Left hindlimb (tissue), 1 donor: Measurements from ENCODE around the gene GALNTL6.
"Not testable (repeated sequence)": the region's sequence is repeated elsewhere in the genome, so short reads cannot be mapped to it uniquely, and the experiment has no call there.

Experiments
- DNase-seq: peaks from one replicate; pipeline ENCODE4 v3.0.0-alpha.2; 2018

GALNTL6 gene

DNA sequence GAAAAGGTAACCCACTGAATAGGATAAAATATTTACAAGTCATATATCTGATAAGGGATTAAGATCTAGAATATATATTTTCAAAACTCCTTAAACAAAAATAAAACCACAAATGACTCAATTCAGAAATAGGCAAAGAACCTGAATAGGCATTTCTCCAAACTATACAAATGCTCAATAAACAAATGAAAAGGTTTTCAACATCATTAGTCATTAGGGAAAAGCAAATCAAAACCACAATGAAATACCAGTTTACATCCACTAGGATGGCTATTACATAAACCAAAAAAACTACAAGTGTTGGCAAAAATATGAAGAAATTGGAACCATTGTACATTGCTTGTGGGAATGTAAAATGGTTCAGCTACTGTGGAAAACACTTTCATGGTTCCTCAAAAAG, 1188.4 kb downstream of the GALNTL6 start:
- DNase-seq: no peak

DNA sequence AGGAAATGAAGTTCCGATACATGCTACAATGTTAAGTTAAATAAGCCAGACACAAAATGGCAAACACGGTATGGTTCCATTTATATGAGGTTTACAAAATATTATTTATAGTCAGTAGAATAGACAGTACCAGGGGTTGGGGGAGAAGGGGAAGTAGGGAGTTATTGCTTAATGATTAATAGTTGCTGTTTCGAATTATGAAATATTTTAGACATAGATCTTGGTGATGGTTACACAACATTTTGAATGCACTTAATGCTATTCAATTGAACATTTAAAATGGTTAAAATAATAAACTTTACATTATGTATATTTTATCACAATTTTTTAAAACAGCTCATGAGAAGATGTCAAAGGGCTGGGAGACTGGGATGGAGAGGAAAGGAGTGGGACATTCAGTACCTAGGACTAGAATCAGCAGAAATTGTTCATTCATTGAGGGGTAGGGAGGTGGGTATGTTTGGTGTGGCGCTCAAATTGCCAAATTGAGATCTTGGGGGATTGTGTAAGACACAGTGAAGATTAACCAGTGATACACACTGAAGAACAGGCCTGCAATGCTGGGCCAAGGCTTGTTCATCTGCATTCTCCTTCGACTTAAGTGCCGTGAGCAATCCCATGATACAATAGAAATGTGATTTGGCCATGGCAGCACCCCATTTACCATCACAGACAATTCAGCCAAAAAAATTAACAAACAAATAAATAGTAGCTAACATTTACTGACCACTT, 1189.8 kb downstream of the GALNTL6 start:
- DNase-seq: no peak

DNA sequence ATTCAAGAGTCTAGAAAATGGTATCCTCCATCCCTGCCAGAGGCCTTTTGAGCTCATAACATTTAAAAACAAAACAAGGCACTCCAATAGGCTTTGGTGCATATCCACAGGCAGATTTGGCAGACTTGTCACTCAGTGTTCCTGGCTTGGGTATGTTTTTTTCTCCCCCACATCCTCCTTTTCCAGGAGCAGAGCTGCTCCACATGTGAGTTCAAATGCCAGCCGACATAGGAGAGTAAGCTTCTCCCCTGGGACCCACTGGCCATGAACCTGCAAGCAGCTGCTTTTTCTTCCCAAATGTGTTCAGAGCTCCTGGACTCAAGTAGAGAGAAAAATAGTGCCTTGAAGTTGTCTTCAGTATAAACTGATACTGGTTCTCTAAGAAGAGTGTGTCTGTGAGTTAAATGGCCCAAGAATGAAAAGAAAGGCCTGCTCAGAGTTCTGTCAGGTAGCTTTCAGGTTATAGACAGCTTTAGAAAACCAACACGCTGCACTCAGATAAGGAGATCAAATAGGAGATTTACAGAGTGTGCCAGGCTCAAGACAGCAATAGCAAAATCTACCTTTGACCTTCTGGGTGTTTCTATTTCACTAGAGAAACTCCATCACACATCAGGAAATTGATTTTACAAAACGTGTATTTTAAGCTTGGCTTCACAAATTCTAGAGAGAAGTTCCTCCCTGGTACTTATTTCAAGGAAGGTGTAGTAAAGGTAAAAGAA, 1192.9 kb downstream of the GALNTL6 start:
- DNase-seq: no peak

DNA sequence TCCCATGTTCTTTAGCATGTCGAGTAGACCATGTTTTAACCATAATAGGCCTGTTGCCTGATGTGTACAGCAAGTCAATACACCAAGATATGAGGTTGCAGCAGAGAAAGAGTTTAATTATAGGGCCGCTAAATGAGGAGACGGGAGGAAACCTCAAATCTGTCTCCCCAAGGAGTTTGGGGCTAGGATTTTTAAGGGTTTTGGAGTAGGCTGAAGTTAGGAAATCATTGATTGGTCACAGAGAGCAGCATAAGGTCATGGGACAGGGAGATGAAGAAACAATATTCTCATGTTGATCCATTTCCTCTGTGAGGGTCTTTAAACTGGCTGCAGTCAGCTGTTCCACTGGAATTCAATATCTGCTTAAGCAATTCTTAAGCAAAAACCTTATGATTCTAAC, 1195.2 kb downstream of the GALNTL6 start:
- no peak for DNase-seq

DNA sequence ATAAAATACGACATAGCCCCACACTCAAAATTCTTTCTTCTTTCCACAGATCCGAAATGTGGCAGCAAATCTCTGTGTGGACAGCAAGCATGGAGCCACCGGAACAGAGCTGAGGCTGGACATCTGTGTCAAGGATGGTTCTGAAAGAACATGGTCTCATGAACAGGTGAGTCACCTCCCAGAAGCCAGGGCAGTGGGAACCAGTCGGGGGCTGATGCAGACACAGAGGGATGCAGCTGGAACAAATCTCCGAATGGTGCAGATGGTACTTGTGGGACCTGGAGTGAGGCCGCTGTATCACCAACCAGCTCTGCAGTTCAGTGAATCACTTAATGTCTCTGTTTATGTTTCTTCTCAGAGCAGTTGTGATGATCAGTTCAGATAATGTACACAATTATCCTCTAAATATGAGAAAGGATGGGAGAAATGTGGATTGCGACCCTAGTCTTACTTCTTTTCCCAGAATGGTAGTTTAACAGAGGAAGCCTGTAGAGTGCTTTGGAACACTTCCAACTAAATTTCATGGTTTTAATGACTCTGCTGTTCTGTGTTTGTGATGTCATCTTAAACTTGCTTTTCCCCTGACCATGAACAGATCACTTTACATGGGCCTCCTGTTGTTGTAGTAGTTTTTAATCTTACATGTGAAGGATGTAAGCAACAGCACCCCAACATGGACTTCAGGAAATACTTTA, 1196.1 kb downstream of the GALNTL6 start:
- no peak for DNase-seq

DNA sequence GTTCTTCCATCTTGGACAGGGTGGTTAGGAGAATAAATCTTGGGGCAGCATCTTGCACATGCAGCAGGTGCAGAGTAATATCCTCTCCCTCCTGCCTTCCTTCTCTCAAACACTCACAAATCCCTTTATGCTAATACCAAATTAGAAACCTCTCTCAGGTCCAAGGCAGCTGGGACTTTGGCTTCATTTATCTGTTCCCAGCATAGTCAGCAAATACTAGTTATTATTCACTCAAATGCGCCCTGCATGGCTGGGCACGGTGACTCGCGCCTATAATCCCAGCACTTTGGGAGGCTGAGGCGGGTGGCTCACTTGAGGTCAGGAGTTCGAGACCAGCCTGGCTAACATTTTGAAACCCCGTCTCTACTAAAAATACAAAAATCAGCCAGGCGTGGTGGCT, 1199.4 kb downstream of the GALNTL6 start:
- DNase-seq: no peak

DNA sequence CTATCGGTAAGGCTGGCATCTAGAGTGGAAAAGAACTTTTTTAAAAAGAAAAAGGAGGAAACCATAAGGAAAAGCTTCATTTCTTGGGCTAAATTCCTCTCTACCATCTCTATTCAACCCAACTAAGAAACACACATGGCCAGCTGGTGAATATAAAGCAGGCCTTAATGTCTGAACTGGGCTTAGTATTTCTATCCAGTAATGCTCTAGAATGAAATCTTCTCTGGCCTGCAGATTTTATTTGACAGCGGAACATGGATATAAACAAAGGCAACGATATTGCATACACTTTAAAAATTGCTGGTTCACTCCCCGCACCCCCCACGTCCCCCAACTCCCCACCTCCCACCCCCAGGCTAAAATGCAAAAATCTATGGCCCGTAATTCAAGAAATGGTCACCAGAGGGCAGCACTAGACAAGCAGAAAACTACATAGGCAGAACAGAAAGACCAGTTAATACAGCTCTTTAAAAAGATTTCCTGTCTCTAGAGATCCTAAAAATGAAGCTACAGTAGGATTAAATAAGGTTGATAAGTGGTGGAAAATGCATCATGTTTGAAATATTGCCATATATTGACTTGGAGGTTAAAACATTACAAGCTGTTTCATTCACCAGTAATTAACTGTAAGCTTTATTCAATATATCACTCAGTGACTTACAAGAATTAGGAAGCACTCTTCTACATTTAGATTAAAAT, 1200.2 kb downstream of the GALNTL6 start:
- no peak for DNase-seq

DNA sequence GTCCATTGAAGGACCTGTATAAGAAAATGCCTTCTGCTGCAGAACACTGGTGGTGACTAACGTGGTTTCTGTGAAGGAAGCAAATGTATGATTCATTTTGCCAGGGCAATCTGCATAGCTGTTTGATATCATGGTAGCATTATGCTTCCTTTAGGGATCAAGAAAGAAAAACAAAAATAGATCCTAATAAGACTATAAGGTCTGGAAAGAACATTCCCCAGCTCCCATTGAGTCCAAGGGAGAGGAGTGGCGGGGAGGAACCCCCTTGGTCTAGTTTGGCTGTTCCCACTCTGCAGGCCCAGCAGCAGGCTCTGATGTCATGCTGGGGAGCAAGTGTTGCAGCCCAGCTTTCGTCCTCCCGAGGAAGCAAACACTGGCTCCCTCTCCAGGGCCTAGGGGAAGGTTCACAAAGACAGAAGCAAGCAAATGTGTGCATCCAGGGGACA, 1200.9 kb downstream of the GALNTL6 start:
- no peak for DNase-seq

DNA sequence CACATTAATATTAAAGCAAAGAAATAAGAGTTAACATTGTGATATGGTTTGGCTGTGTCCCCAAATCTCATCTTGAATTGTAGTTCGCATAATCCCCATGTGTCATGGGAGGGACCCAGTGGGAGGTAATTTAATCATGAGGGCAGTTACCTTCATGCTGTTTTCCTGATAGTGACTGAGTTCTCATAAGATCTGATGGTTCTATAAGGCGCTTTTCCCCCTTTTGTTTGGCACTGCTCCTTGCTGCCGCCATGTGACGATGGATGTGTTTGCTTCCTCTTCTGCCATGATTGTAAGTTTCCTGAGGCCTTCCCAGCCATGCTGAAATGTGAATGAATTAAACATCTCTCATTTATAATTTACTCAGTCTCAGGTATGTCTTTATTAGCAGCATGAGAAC, 1201.6 kb downstream of the GALNTL6 start:
- DNase-seq: no peak

DNA sequence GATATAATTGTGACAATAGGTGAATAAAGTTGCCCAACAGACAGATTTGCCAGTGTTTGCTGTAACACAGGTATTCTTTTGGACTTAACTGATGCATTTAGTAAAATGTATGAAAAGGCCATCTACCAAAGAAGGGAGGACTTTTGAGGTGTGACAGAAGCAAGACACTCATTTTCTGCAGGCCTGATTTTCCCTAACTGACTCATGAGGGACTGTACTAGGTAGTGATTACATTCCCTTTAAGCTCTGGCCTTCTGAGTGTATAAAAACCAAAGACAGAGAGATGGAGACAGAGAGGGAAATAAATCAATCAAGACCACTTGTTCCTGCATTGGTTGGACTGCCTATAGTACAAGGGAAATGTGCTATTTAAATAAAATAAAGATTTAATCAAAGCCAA, 1204.6 kb downstream of the GALNTL6 start:
- no peak for DNase-seq

DNA sequence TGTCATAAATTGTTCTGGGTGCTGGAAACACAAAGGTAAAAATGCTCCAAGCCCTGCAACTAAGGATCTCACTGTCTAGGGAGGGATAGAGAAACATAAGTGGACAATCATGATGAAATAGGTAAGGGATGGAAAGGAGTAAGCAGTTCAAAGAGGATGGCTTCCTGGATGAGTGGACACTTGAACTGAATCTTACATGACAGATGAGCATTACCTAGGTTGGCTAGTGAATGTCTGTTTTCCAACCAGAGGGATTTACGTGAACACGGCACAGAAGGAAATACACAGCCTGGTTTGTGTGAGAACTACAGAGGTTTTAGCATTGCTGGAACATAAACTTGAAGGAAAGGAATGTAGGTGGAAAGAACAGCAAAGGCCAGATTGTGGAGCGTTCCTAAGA, 1205.2 kb downstream of the GALNTL6 start:
- no peak for DNase-seq

DNA sequence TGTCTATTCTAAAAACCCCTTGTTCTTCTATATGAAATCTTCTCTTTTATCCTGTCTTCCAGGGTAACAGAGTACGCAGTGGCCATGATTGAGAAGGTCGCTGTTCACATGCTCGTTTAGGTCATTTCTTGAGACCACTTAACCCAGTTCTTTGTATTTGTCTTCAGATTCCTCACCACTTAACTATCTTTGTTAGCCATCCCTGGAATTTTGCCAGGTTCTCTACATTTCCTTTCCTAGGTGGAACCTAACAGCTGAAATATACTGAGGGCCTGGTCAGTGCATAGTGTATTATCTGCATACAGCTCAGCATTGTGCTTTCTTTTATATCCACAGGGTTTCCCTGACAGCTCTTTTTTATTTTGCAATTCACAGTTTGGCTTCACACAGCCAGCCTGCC, 1206.5 kb downstream of the GALNTL6 start:
- no peak for DNase-seq

DNA sequence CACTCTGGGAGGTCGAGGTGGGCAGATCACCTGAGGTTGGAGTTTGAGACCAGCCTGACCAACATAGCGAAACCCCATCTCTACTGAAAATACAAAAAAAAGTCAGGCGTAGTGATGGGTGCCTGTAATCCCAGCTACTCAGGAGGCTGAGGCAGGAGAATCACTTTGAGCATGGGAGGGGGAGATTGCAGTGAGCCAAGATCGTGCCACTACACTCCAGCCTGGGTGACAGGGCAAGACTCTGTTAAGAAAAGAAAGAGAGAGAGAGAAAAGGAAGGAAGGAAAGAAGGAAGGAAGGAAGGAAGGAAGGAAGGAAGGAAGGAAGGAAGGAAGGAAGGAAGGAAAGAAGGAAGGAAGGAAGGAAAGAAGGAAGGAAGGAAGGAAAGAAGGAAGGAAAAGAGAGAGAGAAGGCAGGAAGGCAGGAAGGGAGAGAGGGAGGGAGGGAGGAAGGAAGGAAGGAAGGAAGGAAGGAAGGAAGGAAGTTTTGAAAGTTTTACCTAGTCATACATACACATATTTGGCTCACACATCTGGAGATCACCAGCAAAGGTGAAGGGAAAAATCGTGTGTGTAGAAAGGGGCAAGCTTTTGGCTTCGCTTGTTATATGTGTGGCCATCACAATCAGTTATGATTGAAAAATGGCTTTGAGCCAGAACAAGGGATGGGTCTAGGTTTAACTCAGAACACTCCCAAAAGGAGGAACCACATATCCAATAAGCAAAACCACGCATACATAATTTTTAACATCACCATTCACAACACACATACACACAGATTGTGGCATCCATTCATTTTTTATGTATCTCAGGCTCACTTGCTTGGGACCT, 1208.8 kb downstream of the GALNTL6 start:
- not testable (repeated sequence) for DNase-seq

DNA sequence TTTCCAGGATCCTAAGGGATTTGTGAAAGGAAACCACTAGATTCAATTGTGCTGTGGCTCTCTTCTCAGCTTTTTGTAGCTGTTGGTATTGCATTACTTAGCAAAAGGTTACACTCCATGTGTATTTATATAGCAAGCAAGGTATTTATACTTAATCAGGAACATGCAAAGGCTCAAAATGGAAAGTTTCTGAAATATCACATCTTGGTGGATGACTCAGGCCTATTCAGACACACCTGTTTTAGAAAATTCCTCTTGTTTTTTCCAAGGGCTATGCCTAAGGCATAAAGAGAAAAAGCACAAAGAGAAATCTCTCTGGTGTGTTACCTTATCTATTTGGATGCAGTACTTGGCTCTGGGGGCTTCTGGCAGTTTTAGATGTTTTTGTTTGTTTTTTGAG, 1211.0 kb downstream of the GALNTL6 start:
- DNase-seq: no peak

DNA sequence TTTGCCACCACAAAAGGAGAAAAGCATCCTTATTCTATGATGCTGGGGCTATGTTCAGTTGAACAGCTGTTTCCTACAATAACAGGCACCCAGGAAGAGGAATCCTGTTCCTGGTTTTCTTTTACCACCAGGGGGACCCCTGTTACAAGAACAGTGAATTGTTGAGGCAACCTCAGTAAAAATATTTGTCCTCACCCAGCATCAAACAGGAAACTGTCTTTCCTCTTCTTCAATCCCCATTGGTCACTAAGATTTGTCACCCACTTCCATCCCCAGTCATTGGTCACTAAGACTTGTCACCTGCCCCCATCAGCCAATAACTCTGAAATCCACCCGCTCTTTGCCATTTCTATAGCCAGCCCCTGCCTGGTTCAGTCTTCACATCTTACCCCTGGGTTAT, 1211.9 kb downstream of the GALNTL6 start:
- no peak for DNase-seq

DNA sequence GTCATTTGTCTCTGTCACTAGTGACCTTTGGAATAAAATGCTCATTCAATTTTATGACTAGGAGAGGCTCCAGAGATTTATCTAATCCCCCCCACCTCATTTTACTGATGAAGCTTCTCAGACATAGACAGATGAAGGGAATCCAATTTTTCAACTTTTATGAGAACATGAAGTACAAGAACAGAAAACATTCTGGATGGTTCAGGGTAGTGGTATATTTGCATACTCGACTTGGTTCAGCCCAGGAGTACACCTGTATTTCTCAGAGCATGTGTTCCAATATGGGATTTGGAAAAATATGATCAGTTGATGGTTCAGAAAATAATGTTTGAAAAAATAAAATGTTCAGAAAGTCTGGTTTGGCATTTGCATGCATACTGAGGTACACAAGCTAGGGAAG, 1224.0 kb downstream of the GALNTL6 start:
- no peak for DNase-seq

DNA sequence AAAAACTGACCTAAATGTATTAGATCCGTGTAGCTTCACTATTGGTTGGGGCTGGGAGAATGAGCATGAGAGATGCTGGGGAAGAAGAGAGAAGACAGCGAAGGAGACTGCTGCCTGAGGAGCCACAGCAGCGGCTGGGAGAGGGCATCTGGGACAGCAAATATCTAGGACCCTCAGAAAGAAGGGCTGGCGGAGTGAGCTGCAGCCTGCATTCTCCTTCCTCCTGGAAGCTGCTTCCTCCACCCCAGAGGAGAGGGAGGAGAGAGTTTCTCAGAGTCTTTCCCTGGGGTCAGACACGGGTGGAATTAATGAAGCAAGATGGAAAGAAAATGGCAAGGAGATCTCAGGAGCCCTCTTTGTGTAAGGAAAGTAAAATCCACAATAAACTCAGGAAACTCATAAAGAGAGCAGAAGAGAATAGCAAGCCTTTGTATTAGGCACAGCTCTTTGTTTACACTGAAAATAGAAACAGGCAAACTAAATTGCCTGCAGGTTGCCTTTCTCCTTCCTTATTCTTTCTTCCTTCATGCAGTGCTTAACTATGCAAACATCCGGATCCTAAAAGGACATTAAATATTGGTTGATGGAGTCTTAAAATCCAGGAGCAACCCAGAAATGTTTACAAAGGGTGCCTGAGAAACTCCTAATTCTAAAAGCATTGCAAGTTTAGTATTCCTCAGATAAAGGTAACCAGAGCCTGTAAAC, 1225.1 kb downstream of the GALNTL6 start:
- no peak for DNase-seq

DNA sequence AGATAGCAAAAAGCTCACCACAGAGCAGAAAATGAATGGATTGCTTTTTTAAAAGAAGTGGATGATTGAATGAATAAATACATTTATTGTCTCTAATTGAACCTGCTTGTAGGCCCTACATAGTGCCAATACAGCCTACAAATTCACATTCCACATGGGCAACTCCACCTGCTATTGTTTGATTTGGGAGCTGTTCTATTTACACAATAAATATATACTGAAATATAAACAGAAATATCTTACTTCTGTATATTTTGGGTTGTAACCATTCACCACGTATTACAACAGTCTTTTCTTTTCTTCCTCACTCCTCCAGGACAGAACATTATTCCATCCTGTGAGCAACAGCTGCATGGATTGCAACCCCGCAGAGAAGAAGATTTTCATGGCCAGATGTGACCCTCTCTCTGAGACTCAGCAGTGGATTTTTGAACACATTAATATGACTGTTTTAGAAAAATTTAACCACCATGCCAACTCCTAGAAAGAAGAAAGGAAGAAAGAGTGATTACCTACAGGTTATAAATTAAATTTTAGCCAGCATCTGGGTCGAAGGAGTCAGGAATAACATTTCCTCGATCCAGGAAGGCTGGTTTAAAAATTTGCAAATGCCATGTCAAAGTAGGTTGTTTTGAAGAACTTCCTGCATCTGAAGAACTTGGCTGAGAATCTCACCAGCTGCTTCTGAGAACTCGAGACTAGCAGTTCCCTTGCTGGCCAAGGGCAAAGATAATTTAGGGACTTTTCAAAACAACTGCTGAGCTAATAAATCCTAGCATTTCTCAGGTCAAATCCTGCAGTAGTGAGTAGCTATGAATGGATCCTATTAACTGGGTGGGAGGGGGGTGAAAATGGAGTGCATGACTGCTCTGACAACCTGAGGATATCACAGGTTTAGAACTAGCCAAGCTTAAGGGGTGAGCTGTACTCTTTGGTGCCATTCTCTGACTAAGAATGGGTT, 1226.7 kb downstream of the GALNTL6 start:
- DNase-seq: peak; percentile 45

DNA sequence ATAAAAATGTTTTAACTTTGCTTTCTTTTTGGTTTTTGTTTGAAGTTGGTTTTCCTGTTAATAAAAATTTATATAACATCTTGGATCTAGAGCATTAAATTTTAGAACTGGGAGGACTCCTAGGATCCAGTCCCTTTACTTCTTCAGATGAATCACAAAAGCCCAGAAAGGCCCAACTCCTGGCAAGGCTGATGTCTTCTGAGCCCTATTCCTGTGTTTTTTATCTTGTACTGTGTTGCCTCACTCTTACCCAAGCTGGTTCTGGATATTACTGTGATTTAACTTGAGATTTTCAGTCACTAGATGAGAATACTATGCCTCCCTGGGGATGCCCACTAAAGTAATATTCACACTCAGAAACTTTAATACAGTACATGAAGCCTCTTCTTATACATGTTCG, 1228.3 kb downstream of the GALNTL6 start:
- DNase-seq: no peak

DNA sequence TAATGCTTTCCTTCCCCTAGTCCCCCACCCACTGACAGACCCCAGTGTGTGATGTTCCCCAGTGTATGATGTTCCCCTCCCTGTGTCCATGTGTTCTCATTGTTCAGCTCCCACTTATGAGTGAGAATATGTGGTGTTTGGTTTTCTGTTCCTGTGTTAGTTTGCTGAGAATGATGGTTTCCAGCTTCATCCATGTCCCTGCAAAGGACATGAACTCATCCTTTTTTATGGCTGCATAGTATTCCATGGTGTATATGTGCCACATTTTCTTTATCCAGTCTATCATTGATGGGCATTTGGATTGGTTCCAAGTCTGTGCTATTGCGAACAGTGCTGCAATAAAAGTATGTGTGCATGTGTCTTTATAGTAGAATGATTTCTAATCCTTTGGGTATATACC, 1228.9 kb downstream of the GALNTL6 start:
- DNase-seq: not testable (repeated sequence)

DNA sequence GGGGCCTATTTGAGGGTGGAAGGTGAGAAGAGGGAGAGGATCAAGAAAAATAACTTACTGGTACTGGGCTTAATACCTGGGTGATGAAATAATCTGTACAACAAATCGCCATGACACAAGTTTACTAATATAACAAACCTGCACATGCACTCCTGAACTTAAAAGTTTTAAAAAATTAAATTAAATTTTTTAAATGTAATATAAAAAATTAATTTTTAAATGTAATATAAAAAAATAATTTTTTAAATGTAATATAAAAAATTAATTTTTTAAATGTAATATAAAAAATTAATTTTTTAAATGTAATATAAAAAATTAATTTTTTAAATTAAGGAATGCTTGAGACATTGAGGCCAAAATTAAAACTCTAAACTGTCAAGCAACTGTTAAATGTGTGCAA, 1231.1 kb downstream of the GALNTL6 start:
- no peak for DNase-seq
